Measurements from ENCODE around the gene VIPR2.

VIPR2 gene

DNA sequence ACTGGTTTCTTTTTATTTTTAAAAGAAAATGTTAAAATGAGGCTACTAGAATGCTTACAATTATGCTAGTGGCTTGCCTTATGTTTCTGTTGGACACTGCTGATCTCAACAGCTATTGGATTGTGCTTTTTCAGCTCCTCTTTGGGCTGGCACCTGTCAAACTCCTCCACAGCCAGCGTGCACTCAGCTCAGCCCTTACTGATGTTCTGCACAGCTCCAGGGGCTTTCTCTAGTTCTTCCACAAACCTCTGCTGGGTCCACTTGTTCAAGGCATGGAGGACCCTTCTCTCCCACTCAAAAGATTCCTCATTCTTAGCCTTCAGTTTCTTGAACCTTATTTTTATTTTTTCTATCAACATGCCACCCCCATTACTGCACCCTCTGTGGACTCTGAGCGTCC, 96.0 kb downstream of the VIPR2 start:
- no peak for DNase-seq (ENCODE audit: low read depth)
- H3K4me3 ChIP-seq (ENCODE audit: low read length) = no peak overlapping the region
- TF ChIP-seq, protein P1, sequence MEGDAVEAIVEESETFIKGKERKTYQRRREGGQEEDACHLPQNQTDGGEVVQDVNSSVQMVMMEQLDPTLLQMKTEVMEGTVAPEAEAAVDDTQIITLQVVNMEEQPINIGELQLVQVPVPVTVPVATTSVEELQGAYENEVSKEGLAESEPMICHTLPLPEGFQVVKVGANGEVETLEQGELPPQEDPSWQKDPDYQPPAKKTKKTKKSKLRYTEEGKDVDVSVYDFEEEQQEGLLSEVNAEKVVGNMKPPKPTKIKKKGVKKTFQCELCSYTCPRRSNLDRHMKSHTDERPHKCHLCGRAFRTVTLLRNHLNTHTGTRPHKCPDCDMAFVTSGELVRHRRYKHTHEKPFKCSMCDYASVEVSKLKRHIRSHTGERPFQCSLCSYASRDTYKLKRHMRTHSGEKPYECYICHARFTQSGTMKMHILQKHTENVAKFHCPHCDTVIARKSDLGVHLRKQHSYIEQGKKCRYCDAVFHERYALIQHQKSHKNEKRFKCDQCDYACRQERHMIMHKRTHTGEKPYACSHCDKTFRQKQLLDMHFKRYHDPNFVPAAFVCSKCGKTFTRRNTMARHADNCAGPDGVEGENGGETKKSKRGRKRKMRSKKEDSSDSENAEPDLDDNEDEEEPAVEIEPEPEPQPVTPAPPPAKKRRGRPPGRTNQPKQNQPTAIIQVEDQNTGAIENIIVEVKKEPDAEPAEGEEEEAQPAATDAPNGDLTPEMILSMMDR (conservative IDR thresholded peaks at IDR 0.05; ENCODE audit: low read length) = no peak

DNA sequence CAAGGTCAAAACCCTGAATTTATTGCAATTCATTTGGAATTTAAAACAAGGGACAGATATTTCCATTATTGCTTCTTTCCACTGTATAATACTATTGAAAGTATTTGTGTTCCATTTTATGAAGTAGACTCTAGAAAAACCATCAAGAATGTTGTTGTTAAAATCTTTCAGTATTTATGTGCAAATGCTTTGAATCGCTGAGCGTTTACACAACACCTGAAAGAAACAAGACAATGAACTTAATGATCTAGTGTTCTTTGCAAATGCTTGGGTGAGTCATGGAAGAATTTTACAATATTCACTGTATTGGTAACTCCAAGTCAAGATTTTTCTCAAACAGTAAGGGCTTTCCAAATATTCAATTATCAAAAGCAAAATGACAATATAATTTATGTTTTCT, 97.1 kb downstream of the VIPR2 start:
- no peak overlapping the region for H3K4me3 ChIP-seq (ENCODE audit: low read length)
- TF ChIP-seq, protein P1 (conservative IDR thresholded peaks at IDR 0.05; ENCODE audit: low read length) = no peak
- no peak for DNase-seq (ENCODE audit: low read depth)

DNA sequence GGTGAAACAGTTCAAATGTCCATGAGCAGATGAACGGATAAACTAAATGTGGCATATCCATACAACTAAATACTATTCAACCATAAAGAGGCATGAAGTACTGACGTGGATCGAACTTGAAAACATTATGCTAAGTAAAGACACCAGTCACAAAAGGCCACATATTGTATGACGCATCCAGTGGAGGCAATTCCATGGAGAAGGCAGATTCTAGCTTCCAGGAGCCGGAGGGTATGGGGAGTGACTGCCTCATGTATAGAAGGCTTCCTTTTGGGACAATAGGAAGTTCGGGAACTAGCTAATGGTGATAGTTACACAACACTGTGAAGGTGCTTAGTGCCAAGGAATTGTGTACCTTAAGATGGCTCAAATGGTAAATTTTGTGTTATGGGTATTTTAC, 98.4 kb downstream of the VIPR2 start:
- TF ChIP-seq, protein P1 (conservative IDR thresholded peaks at IDR 0.05; ENCODE audit: low read length) = no peak
- no peak for DNase-seq (ENCODE audit: low read depth)

DNA sequence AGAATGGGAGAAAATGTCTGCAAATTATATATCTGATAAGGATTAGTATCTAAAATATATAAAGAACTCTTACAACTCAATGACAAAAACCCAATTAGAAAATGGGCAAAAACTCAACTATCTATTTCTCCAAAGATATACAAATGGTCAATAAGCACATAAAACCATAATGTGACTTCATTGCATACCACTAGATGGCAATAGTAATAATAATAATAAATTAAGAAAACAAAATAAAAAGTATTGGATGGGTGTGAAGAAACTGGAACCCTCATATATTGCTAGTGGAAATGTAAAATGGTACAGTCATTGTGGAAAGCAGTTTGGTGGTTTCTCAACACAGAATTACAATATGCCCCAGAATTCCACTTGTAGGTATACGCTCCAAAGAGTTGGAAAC, 98.8 kb downstream of the VIPR2 start:
- no peak overlapping the region for H3K4me3 ChIP-seq (ENCODE audit: low read length)
- TF ChIP-seq, protein P1 (conservative IDR thresholded peaks at IDR 0.05; ENCODE audit: low read length) = no peak
- no peak for DNase-seq (ENCODE audit: low read depth)

More for the DNA sequence above, 98.4 kb downstream of the VIPR2 start:
- H3K4me3 ChIP-seq (ENCODE audit: low read length) = no peak overlapping the region

DNA sequence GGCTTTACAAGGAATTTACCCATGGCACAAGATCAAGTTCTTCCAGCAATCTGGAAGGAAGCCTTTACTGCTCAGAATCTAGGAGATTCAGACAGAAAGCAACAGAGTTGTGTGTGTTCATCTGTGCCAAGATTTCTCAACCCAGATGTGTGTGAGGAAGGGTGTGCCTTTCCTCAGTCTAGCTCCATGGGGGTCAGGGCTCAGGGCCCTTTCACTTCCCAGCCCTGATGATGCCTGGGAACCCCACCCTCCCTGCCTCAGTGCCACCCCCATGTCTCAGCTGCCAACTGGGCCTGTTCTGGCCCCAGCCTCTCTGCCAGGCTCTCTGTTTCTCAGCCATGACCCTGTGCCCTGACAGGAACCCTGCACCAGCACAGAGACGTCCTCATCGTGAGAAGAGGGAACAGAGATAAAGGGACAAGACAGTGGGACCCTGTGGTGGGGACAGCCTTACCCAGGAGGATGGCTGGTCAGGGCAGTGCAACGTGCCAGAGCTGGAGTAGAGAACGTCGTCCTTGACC, 102.0 kb downstream of the VIPR2 start:
- no peak overlapping the region for H3K4me3 ChIP-seq (ENCODE audit: low read length)
- TF ChIP-seq, protein P1 (conservative IDR thresholded peaks at IDR 0.05; ENCODE audit: low read length) = no peak
- DNase-seq (ENCODE audit: low read depth) = no peak

DNA sequence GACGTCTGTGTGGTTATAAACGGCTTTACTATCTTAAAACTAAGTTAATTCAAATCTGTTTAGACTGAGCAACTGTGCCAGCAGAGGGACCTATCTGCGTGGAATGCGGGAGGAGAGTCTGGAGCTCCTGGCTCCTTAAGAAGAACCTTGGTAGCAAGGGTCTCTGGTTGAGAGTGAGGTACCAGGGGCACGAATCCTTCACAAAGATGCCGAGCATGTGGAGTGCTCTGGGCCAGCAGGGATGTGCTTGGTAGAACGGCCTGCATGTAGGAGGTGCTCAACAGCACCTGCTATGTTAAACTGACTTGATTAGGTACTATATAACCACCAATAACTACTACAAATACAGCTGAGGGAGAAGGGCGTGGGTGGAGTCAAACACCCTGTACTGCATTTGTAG, 102.6 kb downstream of the VIPR2 start:
- H3K4me3 ChIP-seq (ENCODE audit: low read length) = no peak overlapping the region
- TF ChIP-seq, protein P1 (conservative IDR thresholded peaks at IDR 0.05; ENCODE audit: low read length) = no peak
- DNase-seq (ENCODE audit: low read depth) = no peak

DNA sequence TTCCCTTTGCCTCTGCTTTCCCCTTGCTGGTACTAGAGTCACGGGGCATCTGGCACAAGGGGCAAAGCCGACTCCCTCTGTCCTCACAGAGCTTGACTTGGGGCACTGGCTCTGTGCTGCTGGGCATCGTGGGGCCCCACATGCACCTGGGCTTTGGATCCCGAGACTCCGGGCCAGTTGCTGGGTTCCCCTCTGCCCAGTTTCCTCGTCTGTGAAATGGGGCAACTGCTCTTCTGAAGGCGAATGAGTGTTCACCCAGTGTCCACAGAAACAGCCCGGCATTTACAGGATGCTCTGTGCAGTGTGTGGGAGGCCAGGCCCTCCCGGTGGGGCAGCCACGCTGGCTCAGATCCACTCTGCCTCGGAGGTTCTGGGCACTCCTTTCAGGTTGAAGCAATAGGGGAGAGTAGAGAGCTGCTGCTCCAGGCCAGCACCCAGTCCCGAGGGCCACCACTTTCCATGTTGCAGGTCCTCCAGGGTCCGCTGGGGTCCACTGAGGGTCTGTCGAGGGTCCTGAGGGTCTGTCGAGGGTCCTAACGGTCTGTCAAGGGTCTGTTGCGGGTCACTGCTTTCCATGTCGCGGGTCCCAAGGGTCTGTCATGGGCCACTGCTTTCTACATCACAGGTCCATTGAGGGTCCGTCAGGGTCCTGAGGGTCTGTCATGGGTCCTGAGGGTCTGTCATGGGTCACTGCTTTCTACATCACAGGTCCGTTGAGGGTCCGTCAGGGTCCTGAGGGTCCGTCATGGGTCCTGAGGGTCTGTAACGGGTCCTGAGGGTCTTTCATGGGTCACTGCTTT, 103.6 kb downstream of the VIPR2 start:
- H3K4me3 ChIP-seq (ENCODE audit: low read length) = no peak overlapping the region
- TF ChIP-seq, protein P1 (conservative IDR thresholded peaks at IDR 0.05; ENCODE audit: low read length) = no peak

More for the DNA sequence above, 103.6 kb downstream of the VIPR2 start:
- no peak for DNase-seq (ENCODE audit: low read depth)

Measured in AG10803 (cell line).